HepG2 (cell line): ENCODE data around the gene ALG14. TPM values are rescaled to one million over a fixed set of nuclear protein-coding genes. Genes with fewer than 3 reads are reported as not detected.

Source experiments
- KDM2A ChIP-seq: sonication (generic); formaldehyde crosslinking; IDR thresholded peaks from 2 replicates; pipeline ENCODE4 v1.4.0; 2020; ENCODE audit warnings: low read depth, missing genetic modification reagents, borderline replicate concordance
- PRMT3 ChIP-seq: sonication (generic); formaldehyde crosslinking; IDR thresholded peaks from 2 replicates; pipeline ENCODE4 v1.8.1; 2022; ENCODE audit warnings: low read depth, mild to moderate bottlenecking, moderate library complexity, missing genetic modification reagents, borderline replicate concordance
- SNAPC2 ChIP-seq: sonication (generic); formaldehyde crosslinking; IDR thresholded peaks from 2 replicates; pipeline ENCODE4 v1.8.1; 2022; ENCODE audit warnings: mild to moderate bottlenecking, missing genetic modification reagents
- SOX5 ChIP-seq: IDR thresholded peaks from 2 replicates; pipeline ENCODE4 v1.6.1; 2016; ENCODE audit warnings: borderline replicate concordance
- ZBTB20 ChIP-seq: sonication (generic); formaldehyde crosslinking; IDR thresholded peaks from 2 replicates; pipeline ENCODE4 v1.8.1; 2023; ENCODE audit warnings: missing genetic modification reagents, low read depth, mild to moderate bottlenecking, borderline replicate concordance
- ZNF101 ChIP-seq: sonication (generic); formaldehyde crosslinking; IDR thresholded peaks from 2 replicates; pipeline ENCODE4 v1.4.0; 2020; ENCODE audit warnings: mild to moderate bottlenecking, low read depth, missing genetic modification reagents, borderline replicate concordance
- ZNF232 ChIP-seq: sonication (generic); formaldehyde crosslinking; IDR thresholded peaks from 2 replicates; pipeline ENCODE4 v1.4.0; 2020; ENCODE audit warnings: missing genetic modification reagents, borderline replicate concordance
- ZNF337 ChIP-seq: sonication (generic); formaldehyde crosslinking; IDR thresholded peaks from 2 replicates; pipeline ENCODE4 v1.5.1; 2020; ENCODE audit warnings: missing genetic modification reagents, low read depth, mild to moderate bottlenecking, borderline replicate concordance
- ZNF446 ChIP-seq: sonication (generic); formaldehyde crosslinking; IDR thresholded peaks from 2 replicates; pipeline ENCODE4 v1.5.0; 2020; ENCODE audit warnings: mild to moderate bottlenecking, missing genetic modification reagents
- ZNF546 ChIP-seq: sonication (generic); formaldehyde crosslinking; conservative IDR thresholded peaks from 2 replicates; pipeline ENCODE4 v1.8.1; 2023; ENCODE audit warnings: mild to moderate bottlenecking, missing genetic modification reagents
- ZNF652 ChIP-seq: IDR thresholded peaks from 2 replicates; pipeline ENCODE4 v1.6.1; 2016; ENCODE audit warnings: low read depth, borderline replicate concordance
- ZNF772 ChIP-seq: sonication (generic); formaldehyde crosslinking; IDR thresholded peaks from 2 replicates; pipeline ENCODE4 v1.5.0; 2020; ENCODE audit warnings: mild to moderate bottlenecking, missing genetic modification reagents
- ZNF775 ChIP-seq: sonication (generic); formaldehyde crosslinking; IDR thresholded peaks from 2 replicates; pipeline ENCODE4 v1.4.0; 2020; ENCODE audit warnings: missing genetic modification reagents, mild to moderate bottlenecking, moderate library complexity, borderline replicate concordance
- ZNF790 ChIP-seq: sonication (generic); formaldehyde crosslinking; IDR thresholded peaks from 2 replicates; pipeline ENCODE4 v1.8.0; 2022; ENCODE audit warnings: missing genetic modification reagents, mild to moderate bottlenecking, borderline replicate concordance
- polyA plus RNA-seq, 8 experiments: library from polyadenylated mRNA; depleted of rRNA in 3 of 8; stranded (reverse) in 7 of 8; unstranded in 1 of 8; fragments of >200 nt; fragmentation: Illumina TruSeq in 4 of 8; extraction: Trizol in 4 of 8; gene quantifications; 2 replicates each; pipeline versions ENCODE4 v1.2.1 to v1.2.3, GENCODE V29; 2011 to 2016; ENCODE audit warnings: low read depth in 4 of 8, missing spikeins in 1 of 8, mixed read lengths in 1 of 8; ENCODE audit not compliant: insufficient read depth in 1 of 8
- total RNA-seq, 5 experiments: library from RNA; depleted of rRNA; stranded (reverse); fragments of >200 nt; fragmentation: Illumina TruSeq; extraction: Trizol; gene quantifications; 2 replicates each; pipeline ENCODE4 v1.2.3, GENCODE V29; 2016; ENCODE audit warnings: low read depth in 1 of 5
- TF ChIP-seq, protein P1 (sequence below): sonication (generic); formaldehyde crosslinking; IDR thresholded peaks from 2 replicates; pipeline ENCODE4 v1.4.0; 2020; ENCODE audit warnings: missing genetic modification reagents
- TF ChIP-seq, protein P2 (sequence below): sonication (generic); formaldehyde crosslinking; IDR thresholded peaks from 2 replicates; pipeline ENCODE4 v1.5.0; 2020; ENCODE audit warnings: mild to moderate bottlenecking, missing genetic modification reagents, borderline replicate concordance
- TF ChIP-seq, protein P3 (sequence below): sonication (generic); formaldehyde crosslinking; IDR thresholded peaks from 2 replicates; pipeline ENCODE4 v1.8.1; 2023; ENCODE audit warnings: missing genetic modification reagents, inconsistent platforms, borderline replicate concordance

Gene ALG14
- total and polyA plus RNA-seq, 2 of the 13 experiments (the other 11 are each of a cell fraction or from before 2014, with no cell fraction given) = 4.5 to 12.7 TPM

DNA sequence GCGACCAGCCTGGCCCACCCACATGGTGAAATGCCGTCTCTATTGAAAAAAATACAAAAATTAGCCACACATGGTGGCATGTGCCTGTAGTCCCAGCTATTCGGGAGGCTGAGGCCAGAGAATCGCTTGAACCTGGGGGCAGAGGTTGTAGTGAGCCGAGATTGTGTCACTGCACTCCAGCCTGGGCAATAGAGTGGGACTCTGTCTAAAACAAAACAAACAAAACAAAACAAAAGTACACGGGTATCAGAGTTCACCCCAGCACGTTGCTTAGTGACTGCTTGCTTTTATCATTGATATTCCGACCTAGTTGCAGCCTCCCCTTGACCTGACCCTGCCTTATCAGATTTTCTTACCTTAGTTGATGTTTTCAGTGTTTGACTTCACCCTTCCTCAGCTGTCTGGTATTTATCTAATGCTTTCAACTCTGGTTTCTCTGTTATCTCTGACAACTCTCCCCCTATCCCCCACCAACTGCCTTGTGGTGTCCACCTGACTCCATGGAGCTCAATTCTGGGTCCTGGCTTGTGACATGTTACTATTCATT is 49.5 kb upstream of the ALG14 start (continued):
- TF ChIP-seq ZNF337 (CRISPR knock-in tag) (no peak), ZNF775 (CRISPR knock-in tag) (no peak), ZNF546 (CRISPR knock-in tag) (no peak), SOX5 (CRISPR knock-in tag) (peak; percentile 97), ZNF790 (CRISPR knock-in tag) (no peak), ZBTB20 (CRISPR knock-in tag) (peak; percentile 57; the same call in 1 of the 2 replicates), ZNF101 (CRISPR knock-in tag) (no peak), PRMT3 (no peak), ZNF232 (no peak; the same call in 1 of the 2 replicates), KDM2A (CRISPR knock-in tag) (peak; percentile 53; the same call in 1 of the 2 replicates), ZNF446 (CRISPR knock-in tag) (no peak), SNAPC2 (CRISPR knock-in tag) (no peak), ZNF652 (peak; percentile 63; the same call in 1 of the 2 replicates), ZNF772 (CRISPR knock-in tag) (no peak; the same call in 1 of the 2 replicates)
- TF ChIP-seq, protein P1, sequence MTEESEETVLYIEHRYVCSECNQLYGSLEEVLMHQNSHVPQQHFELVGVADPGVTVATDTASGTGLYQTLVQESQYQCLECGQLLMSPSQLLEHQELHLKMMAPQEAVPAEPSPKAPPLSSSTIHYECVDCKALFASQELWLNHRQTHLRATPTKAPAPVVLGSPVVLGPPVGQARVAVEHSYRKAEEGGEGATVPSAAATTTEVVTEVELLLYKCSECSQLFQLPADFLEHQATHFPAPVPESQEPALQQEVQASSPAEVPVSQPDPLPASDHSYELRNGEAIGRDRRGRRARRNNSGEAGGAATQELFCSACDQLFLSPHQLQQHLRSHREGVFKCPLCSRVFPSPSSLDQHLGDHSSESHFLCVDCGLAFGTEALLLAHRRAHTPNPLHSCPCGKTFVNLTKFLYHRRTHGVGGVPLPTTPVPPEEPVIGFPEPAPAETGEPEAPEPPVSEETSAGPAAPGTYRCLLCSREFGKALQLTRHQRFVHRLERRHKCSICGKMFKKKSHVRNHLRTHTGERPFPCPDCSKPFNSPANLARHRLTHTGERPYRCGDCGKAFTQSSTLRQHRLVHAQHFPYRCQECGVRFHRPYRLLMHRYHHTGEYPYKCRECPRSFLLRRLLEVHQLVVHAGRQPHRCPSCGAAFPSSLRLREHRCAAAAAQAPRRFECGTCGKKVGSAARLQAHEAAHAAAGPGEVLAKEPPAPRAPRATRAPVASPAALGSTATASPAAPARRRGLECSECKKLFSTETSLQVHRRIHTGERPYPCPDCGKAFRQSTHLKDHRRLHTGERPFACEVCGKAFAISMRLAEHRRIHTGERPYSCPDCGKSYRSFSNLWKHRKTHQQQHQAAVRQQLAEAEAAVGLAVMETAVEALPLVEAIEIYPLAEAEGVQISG (CRISPR knock-in tag) = peak; percentile 79
- TF ChIP-seq, protein P2, sequence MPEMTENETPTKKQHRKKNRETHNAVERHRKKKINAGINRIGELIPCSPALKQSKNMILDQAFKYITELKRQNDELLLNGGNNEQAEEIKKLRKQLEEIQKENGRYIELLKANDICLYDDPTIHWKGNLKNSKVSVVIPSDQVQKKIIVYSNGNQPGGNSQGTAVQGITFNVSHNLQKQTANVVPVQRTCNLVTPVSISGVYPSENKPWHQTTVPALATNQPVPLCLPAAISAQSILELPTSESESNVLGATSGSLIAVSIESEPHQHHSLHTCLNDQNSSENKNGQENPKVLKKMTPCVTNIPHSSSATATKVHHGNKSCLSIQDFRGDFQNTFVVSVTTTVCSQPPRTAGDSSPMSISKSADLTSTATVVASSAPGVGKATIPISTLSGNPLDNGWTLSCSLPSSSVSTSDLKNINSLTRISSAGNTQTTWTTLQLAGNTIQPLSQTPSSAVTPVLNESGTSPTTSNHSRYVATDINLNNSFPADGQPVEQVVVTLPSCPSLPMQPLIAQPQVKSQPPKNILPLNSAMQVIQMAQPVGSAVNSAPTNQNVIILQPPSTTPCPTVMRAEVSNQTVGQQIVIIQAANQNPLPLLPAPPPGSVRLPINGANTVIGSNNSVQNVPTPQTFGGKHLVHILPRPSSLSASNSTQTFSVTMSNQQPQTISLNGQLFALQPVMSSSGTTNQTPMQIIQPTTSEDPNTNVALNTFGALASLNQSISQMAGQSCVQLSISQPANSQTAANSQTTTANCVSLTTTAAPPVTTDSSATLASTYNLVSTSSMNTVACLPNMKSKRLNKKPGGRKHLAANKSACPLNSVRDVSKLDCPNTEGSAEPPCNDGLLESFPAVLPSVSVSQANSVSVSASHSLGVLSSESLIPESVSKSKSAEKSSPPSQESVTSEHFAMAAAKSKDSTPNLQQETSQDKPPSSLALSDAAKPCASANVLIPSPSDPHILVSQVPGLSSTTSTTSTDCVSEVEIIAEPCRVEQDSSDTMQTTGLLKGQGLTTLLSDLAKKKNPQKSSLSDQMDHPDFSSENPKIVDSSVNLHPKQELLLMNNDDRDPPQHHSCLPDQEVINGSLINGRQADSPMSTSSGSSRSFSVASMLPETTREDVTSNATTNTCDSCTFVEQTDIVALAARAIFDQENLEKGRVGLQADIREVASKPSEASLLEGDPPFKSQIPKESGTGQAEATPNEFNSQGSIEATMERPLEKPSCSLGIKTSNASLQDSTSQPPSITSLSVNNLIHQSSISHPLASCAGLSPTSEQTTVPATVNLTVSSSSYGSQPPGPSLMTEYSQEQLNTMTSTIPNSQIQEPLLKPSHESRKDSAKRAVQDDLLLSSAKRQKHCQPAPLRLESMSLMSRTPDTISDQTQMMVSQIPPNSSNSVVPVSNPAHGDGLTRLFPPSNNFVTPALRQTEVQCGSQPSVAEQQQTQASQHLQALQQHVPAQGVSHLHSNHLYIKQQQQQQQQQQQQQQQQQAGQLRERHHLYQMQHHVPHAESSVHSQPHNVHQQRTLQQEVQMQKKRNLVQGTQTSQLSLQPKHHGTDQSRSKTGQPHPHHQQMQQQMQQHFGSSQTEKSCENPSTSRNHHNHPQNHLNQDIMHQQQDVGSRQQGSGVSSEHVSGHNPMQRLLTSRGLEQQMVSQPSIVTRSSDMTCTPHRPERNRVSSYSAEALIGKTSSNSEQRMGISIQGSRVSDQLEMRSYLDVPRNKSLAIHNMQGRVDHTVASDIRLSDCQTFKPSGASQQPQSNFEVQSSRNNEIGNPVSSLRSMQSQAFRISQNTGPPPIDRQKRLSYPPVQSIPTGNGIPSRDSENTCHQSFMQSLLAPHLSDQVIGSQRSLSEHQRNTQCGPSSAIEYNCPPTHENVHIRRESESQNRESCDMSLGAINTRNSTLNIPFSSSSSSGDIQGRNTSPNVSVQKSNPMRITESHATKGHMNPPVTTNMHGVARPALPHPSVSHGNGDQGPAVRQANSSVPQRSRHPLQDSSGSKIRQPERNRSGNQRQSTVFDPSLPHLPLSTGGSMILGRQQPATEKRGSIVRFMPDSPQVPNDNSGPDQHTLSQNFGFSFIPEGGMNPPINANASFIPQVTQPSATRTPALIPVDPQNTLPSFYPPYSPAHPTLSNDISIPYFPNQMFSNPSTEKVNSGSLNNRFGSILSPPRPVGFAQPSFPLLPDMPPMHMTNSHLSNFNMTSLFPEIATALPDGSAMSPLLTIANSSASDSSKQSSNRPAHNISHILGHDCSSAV = no peak
- TF ChIP-seq, protein P3, sequence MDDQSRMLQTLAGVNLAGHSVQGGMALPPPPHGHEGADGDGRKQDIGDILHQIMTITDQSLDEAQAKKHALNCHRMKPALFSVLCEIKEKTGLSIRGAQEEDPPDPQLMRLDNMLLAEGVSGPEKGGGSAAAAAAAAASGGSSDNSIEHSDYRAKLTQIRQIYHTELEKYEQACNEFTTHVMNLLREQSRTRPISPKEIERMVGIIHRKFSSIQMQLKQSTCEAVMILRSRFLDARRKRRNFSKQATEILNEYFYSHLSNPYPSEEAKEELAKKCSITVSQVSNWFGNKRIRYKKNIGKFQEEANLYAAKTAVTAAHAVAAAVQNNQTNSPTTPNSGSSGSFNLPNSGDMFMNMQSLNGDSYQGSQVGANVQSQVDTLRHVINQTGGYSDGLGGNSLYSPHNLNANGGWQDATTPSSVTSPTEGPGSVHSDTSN = no peak
